Measurements from ENCODE around the gene PID1.

- TF ChIP-seq, protein P1, sequence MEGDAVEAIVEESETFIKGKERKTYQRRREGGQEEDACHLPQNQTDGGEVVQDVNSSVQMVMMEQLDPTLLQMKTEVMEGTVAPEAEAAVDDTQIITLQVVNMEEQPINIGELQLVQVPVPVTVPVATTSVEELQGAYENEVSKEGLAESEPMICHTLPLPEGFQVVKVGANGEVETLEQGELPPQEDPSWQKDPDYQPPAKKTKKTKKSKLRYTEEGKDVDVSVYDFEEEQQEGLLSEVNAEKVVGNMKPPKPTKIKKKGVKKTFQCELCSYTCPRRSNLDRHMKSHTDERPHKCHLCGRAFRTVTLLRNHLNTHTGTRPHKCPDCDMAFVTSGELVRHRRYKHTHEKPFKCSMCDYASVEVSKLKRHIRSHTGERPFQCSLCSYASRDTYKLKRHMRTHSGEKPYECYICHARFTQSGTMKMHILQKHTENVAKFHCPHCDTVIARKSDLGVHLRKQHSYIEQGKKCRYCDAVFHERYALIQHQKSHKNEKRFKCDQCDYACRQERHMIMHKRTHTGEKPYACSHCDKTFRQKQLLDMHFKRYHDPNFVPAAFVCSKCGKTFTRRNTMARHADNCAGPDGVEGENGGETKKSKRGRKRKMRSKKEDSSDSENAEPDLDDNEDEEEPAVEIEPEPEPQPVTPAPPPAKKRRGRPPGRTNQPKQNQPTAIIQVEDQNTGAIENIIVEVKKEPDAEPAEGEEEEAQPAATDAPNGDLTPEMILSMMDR (IDR thresholded peaks at IDR 0.05 in 8 of 11, conservative IDR thresholded peaks at IDR 0.05 in 3 of 11) = no peak
- TF ChIP-seq POLR2A (IDR thresholded peaks at IDR 0.05) = no peak
- TF ChIP-seq POLR2AphosphoS5 (IDR thresholded peaks at IDR 0.05) = no peak
Measured at GRCh38 chr2:229269941-229270340, 1.1 kb downstream of the PID1 start.
